ENCODE data around the gene LYSMD3. TPM values are rescaled to one million over a fixed set of nuclear protein-coding genes. Genes with fewer than 3 reads are reported as not detected.
"Not testable (repeated sequence)": the region's sequence is repeated elsewhere in the genome, so short reads cannot be mapped to it uniquely, and the experiment has no call there.

Gene LYSMD3
- total and polyA plus RNA-seq, 9 of the 15 experiments (the other 6 are each of a cell fraction or from before 2014, with no cell fraction given) = 9.5 to 42.3 (median 20.7) TPM

DNA sequence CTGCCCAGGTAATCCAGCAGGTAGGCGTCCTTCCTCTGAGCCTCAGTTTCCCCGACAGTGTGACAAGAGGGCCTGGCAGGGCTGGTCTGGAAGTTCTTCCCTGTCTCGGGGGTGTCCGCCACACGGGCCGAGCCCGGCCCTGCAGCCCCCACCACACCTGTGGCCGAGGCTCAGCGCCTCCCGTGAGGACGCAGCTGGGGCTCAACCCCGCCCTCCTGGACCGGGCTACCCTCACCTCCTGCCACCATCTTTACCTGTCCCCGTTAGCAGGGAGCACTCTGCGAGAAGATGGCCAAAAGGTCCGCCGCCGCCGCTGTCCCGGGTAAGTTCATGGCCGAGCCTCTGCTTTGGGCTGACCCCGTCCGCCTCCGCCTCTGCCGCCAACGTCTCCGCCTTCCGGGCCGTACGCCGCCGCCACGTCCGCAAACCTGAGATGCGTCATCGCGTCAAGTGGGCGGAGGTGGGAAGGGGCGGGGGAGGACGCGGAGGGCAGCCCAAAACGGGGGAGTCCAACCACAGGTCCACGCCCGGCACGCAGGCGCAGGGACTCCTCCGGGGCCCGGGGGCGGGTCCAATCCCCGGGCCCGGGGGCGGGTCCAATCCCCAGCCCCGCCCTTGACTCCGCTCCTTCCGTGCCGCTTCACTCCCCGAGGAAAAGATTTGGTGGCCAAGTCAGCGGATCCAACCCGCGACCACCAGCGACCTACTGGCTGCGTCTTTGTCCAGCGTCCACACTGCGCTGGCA, at the start of gene LYSMD3 (continued):
- TF ChIP-seq FOXP1 (CRISPR knock-in tag; IDR thresholded peaks at IDR 0.05) (peak; percentile 68; the same call in 1 of the 2 replicates), BCL6 (CRISPR knock-in tag; IDR thresholded peaks at IDR 0.05) (no peak), CXXC5 (CRISPR knock-in tag; IDR thresholded peaks at IDR 0.05) (peak; percentile 93), ZNF740 (CRISPR knock-in tag; IDR thresholded peaks at IDR 0.05) (peak; percentile 54; the same call in 1 of the 2 replicates), ZNF740 (tag; IDR thresholded peaks at IDR 0.05) (no peak), ZNF584 (CRISPR knock-in tag; IDR thresholded peaks at IDR 0.05; ENCODE audit: low read depth) (no peak), TBP (optimal IDR thresholded peaks at IDR 0.05; ENCODE audit: low read depth, low read length) (peak; percentile 68), TAF1 (IDR thresholded peaks at IDR 0.05; ENCODE audit: control insufficient read depth, extremely low read depth, insufficient read depth, low read length, severe bottlenecking) (peak; percentile 77), ZNF830 (CRISPR knock-in tag; IDR thresholded peaks at IDR 0.05) (no peak)
- TF ChIP-seq, protein P1, sequence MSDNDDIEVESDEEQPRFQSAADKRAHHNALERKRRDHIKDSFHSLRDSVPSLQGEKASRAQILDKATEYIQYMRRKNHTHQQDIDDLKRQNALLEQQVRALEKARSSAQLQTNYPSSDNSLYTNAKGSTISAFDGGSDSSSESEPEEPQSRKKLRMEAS (CRISPR knock-in tag; IDR thresholded peaks at IDR 0.05) = peak; percentile 79

- CTCF ChIA-PET (ENCODE audit: low intra/inter-chr PET ratio); H3K4me3 ChIP-seq; H3K36me3 ChIP-seq (ENCODE audit: control insufficient read depth, insufficient read depth, low read length); intact Hi-C loops (cut with micrococcal nuclease); in situ Hi-C loops (cut with MboI); POLR2A ChIA-PET; H3K9ac ChIP-seq (ENCODE audit: insufficient read depth in 1 of 2, low read depth in 2 of 2, low read length in 2 of 2); BruUV-seq (replicated peaks); H3K9me1 ChIP-seq (ENCODE audit: control insufficient read depth, insufficient read depth, low read length); FAIRE-seq; H3K27ac ChIP-seq (ENCODE audit: extremely low read depth, low read depth, low read length); H2AFZ ChIP-seq (ENCODE audit: low read depth, low read length); H3K9me3 ChIP-seq (replicated peaks; ENCODE audit: control insufficient read depth, insufficient read depth, low read depth, low read length); H3K4me1 ChIP-seq (replicated peaks in 1 of 2; ENCODE audit: control insufficient read depth in 2 of 2, insufficient read depth in 2 of 2, low read length in 2 of 2); H3K4me2 ChIP-seq (ENCODE audit: insufficient read depth, low read length); DNase-seq (ENCODE audit: extremely low read depth in 1 of 4, low spot score in 3 of 4); H4K20me1 ChIP-seq (replicated peaks; ENCODE audit: control insufficient read depth, insufficient read depth, low read length); ATAC-seq; H3K27me3 ChIP-seq (ENCODE audit: control insufficient read depth in 2 of 2, insufficient read depth in 2 of 2, low read length in 2 of 2): not testable (repeated sequence)
- WGBS (ENCODE audit: insufficient coverage, low coverage, missing lambda C conversion rate) = 64% methylated on average over 3 of the region's 3 CpGs
- H3K79me2 ChIP-seq (ENCODE audit: control insufficient read depth, insufficient read depth, low read length) = peaks cover 22% of the 10 kb centered on the region
These were observed 47.2 kb upstream of the LYSMD3 start for GRCh38 chr5:90576566-90576965.

Measured in K562 (cell line).